GM12878 (cell line): ENCODE data around the gene SYTL5. TPM values are rescaled to one million over a fixed set of nuclear protein-coding genes. Genes with fewer than 3 reads are reported as not detected.

Experiments
- ATAC-seq: fragments of 200-7000 bp; cut with Tn5 transposase; 3 replicates; pipeline ENCODE4 v1.9.1; 2020; ENCODE audit warnings: mild to moderate bottlenecking, moderate library complexity
- BruUV-seq: library from RNA; stranded (reverse); fragments of 400-500 nt; replicated peaks from 2 replicates; lab custom pipeline; 2021; lab: Mats Ljungman, UMichigan
- CTCF ChIA-PET: fragments of 300-600 bp; sonication (Branson Sonifier 250); formaldehyde crosslinking; extraction: SDS; loops from one replicate; lab custom pipeline; 2021; ENCODE audit warnings: inconsistent platforms; lab: Yijun Ruan, JAX
- POLR2A ChIA-PET: fragments of 350-600 bp; formaldehyde crosslinking; extraction: SDS; loops from one replicate; lab custom pipeline; 2021; ENCODE audit warnings: inconsistent platforms; lab: Charles Lee
- RAD21 ChIA-PET: fragments of 300-600 bp; sonication (Branson Sonifier 250); formaldehyde crosslinking; loops from one replicate; lab custom pipeline; 2023; ENCODE audit warnings: antibody characterized with exemption; ENCODE audit not compliant: unreplicated experiment; lab: Charles Lee
- SMC1A ChIA-PET: fragments of 300-600 bp; sonication (Branson Sonifier 250); formaldehyde crosslinking; loops from one replicate; lab custom pipeline; 2023; ENCODE audit not compliant: unreplicated experiment, uncharacterized antibody; lab: Charles Lee
- DNase-seq: peaks from one replicate; pipeline ENCODE4 v3.0.0-alpha.2; 2011; ENCODE audit warnings: low read depth, low spot score
- FAIRE-seq: peaks from 3 replicates; lab custom pipeline; 2011; peaks lifted over from hg19 to GRCh38; lab: Jason Lieb, UNC
- H2AFZ ChIP-seq: 2 replicates; pipeline ENCODE4 v1.6.0; 2011; ENCODE audit warnings: low read depth, low read length, control low read depth; ENCODE audit not compliant: control insufficient read depth
- H3K27ac ChIP-seq: 2 replicates; pipeline ENCODE4 v1.5.1; 2011; ENCODE audit warnings: control low read depth; ENCODE audit not compliant: control insufficient read depth, insufficient read depth
- H3K27me3 ChIP-seq, 2 experiments: replicated peaks in 1 of 2; 2 replicates each; pipeline versions ENCODE4 v1.6.0 to v1.6.1; 2011; ENCODE audit warnings: low read length in 1 of 2; ENCODE audit not compliant: control insufficient read depth in 2 of 2, insufficient read depth in 2 of 2
- H3K36me3 ChIP-seq, 2 experiments: 2 replicates each; pipeline ENCODE4 v1.5.1; 2011; ENCODE audit warnings: low read length in 1 of 2; ENCODE audit not compliant: control insufficient read depth in 2 of 2, insufficient read depth in 2 of 2
- H3K4me1 ChIP-seq: 2 replicates; pipeline ENCODE4 v1.6.1; 2011; ENCODE audit warnings: mild to moderate bottlenecking, low read length, moderate library complexity, mixed read lengths; ENCODE audit not compliant: control insufficient read depth, insufficient read depth
- H3K4me2 ChIP-seq: 2 replicates; pipeline ENCODE4 v1.6.0; 2011; ENCODE audit warnings: control low read depth; ENCODE audit not compliant: control insufficient read depth, insufficient read depth
- H3K4me3 ChIP-seq: fragments of 200-600 bp; sonication (generic); 2 replicates; pipeline ENCODE4 v1.5.1; 2016
- H3K79me2 ChIP-seq: 2 replicates; pipeline ENCODE4 v1.6.0; 2011; ENCODE audit warnings: low read length; ENCODE audit not compliant: control insufficient read depth, insufficient read depth
- H3K9ac ChIP-seq: 2 replicates; pipeline ENCODE4 v1.8.0; 2011; ENCODE audit warnings: low read length, control low read depth, mixed read lengths; ENCODE audit not compliant: control insufficient read depth, insufficient read depth
- H3K9me3 ChIP-seq: replicated peaks from 3 replicates; pipeline ENCODE4 v1.5.1; 2011; ENCODE audit warnings: mild to moderate bottlenecking, low read length; ENCODE audit not compliant: control insufficient read depth, insufficient read depth
- H4K20me1 ChIP-seq: 2 replicates; pipeline ENCODE4 v1.6.0; 2011; ENCODE audit not compliant: control insufficient read depth, insufficient read depth
- ATF7 ChIP-seq: fragments of 450-650 bp; IDR thresholded peaks from 2 replicates; pipeline ENCODE4 v1.6.1; 2016; ENCODE audit warnings: low read depth, mild to moderate bottlenecking
- BHLHE40 ChIP-seq, 2 experiments: fragments of 450-650 bp in 1 of 2; IDR thresholded peaks; 2 replicates each; pipeline ENCODE4 v1.6.1; 2011 to 2017; ENCODE audit warnings: low read depth in 2 of 2, borderline replicate concordance in 1 of 2, improper control_type of control experiment in 1 of 2, low read length in 1 of 2, mild to moderate bottlenecking in 1 of 2
- ELK1 ChIP-seq: IDR thresholded peaks from 2 replicates; pipeline ENCODE4 v1.6.1; 2012; ENCODE audit warnings: low read depth, low read length, improper control_type of control experiment
- EP300 ChIP-seq, 2 experiments: fragments of 150-350 bp in 1 of 2; IDR thresholded peaks; 2 replicates each; pipeline ENCODE4 v1.6.1; 2011 to 2012; ENCODE audit warnings: low read depth in 2 of 2, low read length in 2 of 2, borderline replicate concordance in 1 of 2, improper control_type of control experiment in 1 of 2, inconsistent platforms in 1 of 2; ENCODE audit not compliant: control insufficient read depth in 1 of 2
- ESRRA ChIP-seq: IDR thresholded peaks from 2 replicates; pipeline ENCODE4 v1.6.1; 2012; ENCODE audit warnings: mild to moderate bottlenecking, low read length, improper control_type of control experiment
- FOXK2 ChIP-seq: fragments of 450-650 bp; IDR thresholded peaks from 2 replicates; pipeline ENCODE4 v1.6.1; 2017; ENCODE audit warnings: mild to moderate bottlenecking, moderate library complexity
- FOXM1 ChIP-seq: IDR thresholded peaks from 2 replicates; pipeline ENCODE4 v1.6.1; 2012; ENCODE audit warnings: low read depth, mild to moderate bottlenecking, inconsistent platforms, low read length, moderate library complexity
- IRF4 ChIP-seq: IDR thresholded peaks from 2 replicates; pipeline ENCODE4 v1.6.1; 2011; ENCODE audit warnings: low read depth, low read length
- MYC ChIP-seq: IDR thresholded peaks from 2 replicates; pipeline ENCODE4 v1.6.1; 2011; ENCODE audit warnings: mild to moderate bottlenecking, low read length, moderate library complexity, inconsistent platforms; ENCODE audit not compliant: insufficient read depth, insufficient replicate concordance, insufficient read length, severe bottlenecking
- NFYA ChIP-seq: IDR thresholded peaks from 2 replicates; pipeline ENCODE4 v1.6.1; 2011; ENCODE audit warnings: low read depth, mild to moderate bottlenecking, low read length, improper control_type of control experiment, borderline replicate concordance
- NR2C2 ChIP-seq: IDR thresholded peaks from 2 replicates; pipeline ENCODE4 v1.6.1; 2011; ENCODE audit warnings: borderline replicate concordance, low read depth; ENCODE audit not compliant: control insufficient read depth, insufficient read length
- SIN3A ChIP-seq: IDR thresholded peaks from 2 replicates; pipeline ENCODE4 v1.6.1; 2012; ENCODE audit warnings: low read depth, low read length, improper control_type of control experiment
- TBL1XR1 ChIP-seq: IDR thresholded peaks from 2 replicates; pipeline ENCODE4 v1.6.1; 2012; ENCODE audit warnings: low read depth, low read length, improper control_type of control experiment
- TCF7 ChIP-seq: IDR thresholded peaks from 2 replicates; pipeline ENCODE4 v1.6.1; 2014; ENCODE audit warnings: antibody characterized with exemption, borderline replicate concordance
- YY1 ChIP-seq: IDR thresholded peaks from 2 replicates; pipeline ENCODE4 v1.6.1; 2011; ENCODE audit warnings: low read depth, mild to moderate bottlenecking, low read length
- WGBS: methylation state at CpG from one replicate; pipeline ENCODE4 v1.1.6; 2016; ENCODE audit warnings: low lambda C conversion rate; ENCODE audit not compliant: insufficient replicate concordance, insufficient coverage; ENCODE audit errors: missing lambda C conversion rate; 5-methylcytosine and 5-hydroxymethylcytosine counted together
- in situ Hi-C: fragments of 300-500 bp; cut with MboI; formaldehyde crosslinking; loops from 9 replicates; pipeline ENCODE4 v1.14.3; 2018; ENCODE audit warnings: mixed read lengths
- intact Hi-C: fragments of 100-400 bp; cut with micrococcal nuclease; formaldehyde crosslinking; loops from one replicate; pipeline ENCODE4 v1.14.2; 2022; ENCODE audit not compliant: unreplicated experiment
- polyA plus RNA-seq, 11 experiments: library from polyadenylated mRNA; depleted of rRNA in 4 of 11; unstranded in 6 of 11; stranded (reverse) in 5 of 11; fragments of >200 nt; fragmentation: Nextera tagmentation in 4 of 11; fragmentation: Illumina TruSeq in 1 of 11; extraction: Ambion mirVana in 4 of 11; extraction: Trizol in 1 of 11; gene quantifications; 1 replicate in 1 of 11; 2 replicates in 10 of 11; pipeline versions ENCODE4 v1.2.1 to v1.2.3, GENCODE V29; 2011 to 2016; ENCODE audit warnings: inconsistent platforms in 2 of 11, missing spikeins in 2 of 11, low read depth in 1 of 11
- total RNA-seq, 4 experiments: library from RNA; depleted of rRNA in 3 of 4; stranded (reverse); fragments of >200 nt in 3 of 4; fragmentation: Illumina TruSeq in 1 of 4; extraction: Trizol in 1 of 4; gene quantifications; 2 replicates each; pipeline versions ENCODE4 v1.2.1 to v1.2.3, GENCODE V29; 2013 to 2021

The SYTL5 gene
- total and polyA plus RNA-seq, 10 of the 15 experiments (the other 5 are each of a cell fraction or from before 2014, with no cell fraction given) = 0.01 to 0.20 (median 0.04) TPM; not detected in 3

GRCh38 chrX:38044701-38045100 lies 38.3 kb downstream of the SYTL5 start:
- Histone ChIP-seq H3K27me3 (no peaks in the 10 kb centered on the region), H3K79me2 (no peaks in the 10 kb centered on the region), H2AFZ (no peak overlapping the region), H3K4me3 (no peak overlapping the region), H3K27ac (no peak overlapping the region), H3K36me3 (no peaks in the 10 kb centered on the region), H3K4me1 (no peaks in the 10 kb centered on the region), H4K20me1 (no peaks in the 10 kb centered on the region), H3K9ac (no peak overlapping the region), H3K9me3 (no peaks in the 10 kb centered on the region; the same call in 2 of the 3 replicates), H3K4me2 (no peak overlapping the region)
- DNase-seq (no peak), FAIRE-seq (no peak), ATAC-seq (no peak)
- BruUV-seq = no TSS peak
- intact Hi-C loops = no loop called here
- TF ChIP-seq IRF4 (no peak), BHLHE40 (IDR thresholded peaks at IDR 0.05; ENCODE audit: borderline replicate concordance in 1 of 2, low read depth in 2 of 2, low read length in 1 of 2) (no peak), NFYA (no peak), ELK1 (no peak), NR2C2 (no peak), TBL1XR1 (no peak), ATF7 (no peak), FOXM1 (no peak), SIN3A (no peak), ESRRA (no peak), MYC (no peak), TCF7 (no peak), EP300 (IDR thresholded peaks at IDR 0.05; ENCODE audit: borderline replicate concordance in 1 of 2, control insufficient read depth in 1 of 2, low read depth in 2 of 2, low read length in 2 of 2) (no peak), FOXK2 (no peak), YY1 (no peak)
- ChIA-PET SMC1A (no interaction called here), POLR2A (no interaction called here), RAD21 (no interaction called here), CTCF (no interaction called here)
- WGBS = 10% methylated on average over 3 of the region's 3 CpGs
- in situ Hi-C loops = no loop called here
